Naive thymus-derived CD4-positive, alpha-beta T cell (primary cell): ENCODE results near the gene CACNA2D2. TPM values are rescaled to one million over a fixed set of nuclear protein-coding genes. Genes with fewer than 3 reads are reported as not detected.

Source experiments
- ATAC-seq: fragments of 150-1000 bp; cut with Tn5 transposase; 2 replicates; pipeline ENCODE4 v1.10.0; 2021; ENCODE audit warnings: mild to moderate bottlenecking, moderate library complexity
- CTCF ChIA-PET: fragments of 350-600 bp; sonication (Branson Sonifier 250); formaldehyde crosslinking; loops from one replicate; lab custom pipeline; 2021; ENCODE audit warnings: antibody characterized with exemption; lab: Charles Lee
- POLR2A ChIA-PET: fragments of 350-600 bp; sonication (Branson Sonifier 250); formaldehyde crosslinking; loops from one replicate; lab custom pipeline; 2021; ENCODE audit warnings: antibody characterized with exemption, inconsistent platforms; lab: Charles Lee
- DNase-seq, 9 donors: peaks; one replicate each; pipeline versions ENCODE4 v3.0.0 to v3.0.0-alpha.2; 2020 to 2022; ENCODE audit warnings: mixed read lengths in 1 of 9
- H3K27ac ChIP-seq: one replicate; pipeline ENCODE4 v1.7.0; 2013; ENCODE audit warnings: mild to moderate bottlenecking, low read depth, low read length, moderate library complexity
- H3K27me3 ChIP-seq, 2 donors: one replicate each; pipeline ENCODE4 v1.7.0; 2013; ENCODE audit warnings: low read length in 2 of 2, mild to moderate bottlenecking in 2 of 2, moderate library complexity in 2 of 2; ENCODE audit not compliant: control insufficient read depth in 2 of 2, insufficient read depth in 2 of 2
- H3K36me3 ChIP-seq, 3 experiments: 1 replicate in 2 of 3; 2 replicates in 1 of 3; pipeline ENCODE4 v1.7.0; 2013; ENCODE audit warnings: low read length in 3 of 3, mild to moderate bottlenecking in 3 of 3, moderate library complexity in 1 of 3; ENCODE audit not compliant: insufficient read depth in 3 of 3, control insufficient read depth in 2 of 3
- H3K4me1 ChIP-seq, 2 donors: one replicate each; pipeline ENCODE4 v1.7.0; 2013; ENCODE audit warnings: low read length in 2 of 2, mild to moderate bottlenecking in 2 of 2, moderate library complexity in 1 of 2; ENCODE audit not compliant: control insufficient read depth in 2 of 2, insufficient read depth in 2 of 2
- H3K4me3 ChIP-seq: 2 replicates; pipeline ENCODE4 v1.7.0; 2013; ENCODE audit warnings: mild to moderate bottlenecking, low read length
- H3K9me3 ChIP-seq, 3 experiments: 1 replicate in 2 of 3; 2 replicates in 1 of 3; pipeline ENCODE4 v1.7.0; 2013; ENCODE audit warnings: low read length in 3 of 3; ENCODE audit not compliant: control insufficient read depth in 2 of 3
- H3K27ac Mint-ChIP-seq, 9 donors: one replicate each; pipeline ENCODE4 v1.8.0; 2020 to 2022; ENCODE audit warnings: mixed read lengths in 9 of 9, mild to moderate bottlenecking in 8 of 9, moderate library complexity in 5 of 9, inconsistent platforms in 2 of 9
- H3K27me3 Mint-ChIP-seq, 5 donors: one replicate each; pipeline ENCODE4 v1.8.0; 2021 to 2022; ENCODE audit warnings: mixed read lengths in 5 of 5, mild to moderate bottlenecking in 1 of 5
- H3K36me3 Mint-ChIP-seq, 5 donors: one replicate each; pipeline ENCODE4 v1.8.0; 2020 to 2022; ENCODE audit warnings: mixed read lengths in 5 of 5, mild to moderate bottlenecking in 3 of 5, inconsistent platforms in 1 of 5
- H3K4me1 Mint-ChIP-seq, 7 donors: one replicate each; pipeline ENCODE4 v1.8.0; 2020 to 2022; ENCODE audit warnings: mixed read lengths in 7 of 7, mild to moderate bottlenecking in 3 of 7, inconsistent platforms in 1 of 7
- H3K4me3 Mint-ChIP-seq, 10 donors: one replicate each; pipeline ENCODE4 v1.8.0; 2020 to 2022; ENCODE audit warnings: mild to moderate bottlenecking in 10 of 10, mixed read lengths in 10 of 10, moderate library complexity in 6 of 10, inconsistent platforms in 2 of 10
- H3K9me3 Mint-ChIP-seq, 11 donors: one replicate each; pipeline ENCODE4 v1.8.0; 2020 to 2022; ENCODE audit warnings: mixed read lengths in 11 of 11, mild to moderate bottlenecking in 4 of 11, inconsistent platforms in 1 of 11, moderate library complexity in 1 of 11
- intact Hi-C, 2 donors: fragments of 100-400 bp; cut with micrococcal nuclease; formaldehyde crosslinking; loops; one replicate each; pipeline ENCODE4 v1.15.1; 2023
- polyA plus RNA-seq, 2 donors: library from polyadenylated mRNA; unstranded; fragments of 300-500 nt; fragmentation: Illumina TruSeq; gene quantifications; one replicate each; pipeline ENCODE4 v1.2.3, GENCODE V29; 2021
- total RNA-seq, 6 experiments: library from RNA in 5 of 6; stranded (reverse) in 5 of 6; gene quantifications; 1 replicate in 5 of 6; 2 replicates in 1 of 6; pipeline ENCODE4 v1.2.3 and lab custom pipeline; 2021 to 2026

Gene CACNA2D2
- total and polyA plus RNA-seq, 7 experiments from 2014 or later, result 0.32 to 6.2 (median 2.0) TPM

GRCh38 chr3:50483374-50483773 is 20.1 kb downstream of the CACNA2D2 start:
- H3K4me1 ChIP-seq, result peaks cover 9% of the 10 kb centered on the region in 2 donors
- CTCF ChIA-PET, result no interaction called here
- no peaks in the 10 kb centered on the region for H3K9me3 ChIP-seq
- no peak overlapping the region for H3K4me3 ChIP-seq
- Mint-ChIP-seq H3K36me3 (no peaks in the 10 kb centered on the region), H3K4me1 (peaks cover 0 to 29% (median 9%) of the 10 kb centered on the region in 7 donors), H3K4me3 (no peak overlapping the region), H3K9me3 (no peaks in the 10 kb centered on the region), H3K27ac (no peak overlapping the region), H3K27me3 (no peaks in the 10 kb centered on the region)
- H3K27me3 ChIP-seq, result no peaks in the 10 kb centered on the region
- no peaks in the 10 kb centered on the region for H3K36me3 ChIP-seq
- intact Hi-C loops, result no loop called here
- DNase-seq, result no peak
- POLR2A ChIA-PET, result no interaction called here
- H3K27ac ChIP-seq, result no peak overlapping the region
- ATAC-seq, result no peak

- DNase-seq (no peak), ATAC-seq (no peak)
- Mint-ChIP-seq H3K27ac (peak overlapping the region in 1 of 9 donors; percentile 69), H3K9me3 (no peaks in the 10 kb centered on the region), H3K4me3 (no peak overlapping the region), H3K36me3 (no peaks in the 10 kb centered on the region), H3K4me1 (peaks cover 0 to 29% (median 11%) of the 10 kb centered on the region in 7 donors), H3K27me3 (no peaks in the 10 kb centered on the region)
- ChIA-PET CTCF (no interaction called here), POLR2A (no interaction called here)
- intact Hi-C loops, result no loop called here
- Histone ChIP-seq H3K36me3 (no peaks in the 10 kb centered on the region), H3K27ac (no peak overlapping the region), H3K9me3 (no peaks in the 10 kb centered on the region), H3K4me1 (peaks cover 9% of the 10 kb centered on the region in 2 donors), H3K27me3 (no peaks in the 10 kb centered on the region), H3K4me3 (no peak overlapping the region)
Observed at GRCh38 chr3:50481992-50482391, 21.4 kb downstream of the CACNA2D2 start.

GRCh38 chr3:50480471-50480870 is 23.0 kb downstream of the CACNA2D2 start:
- H3K4me1 Mint-ChIP-seq, result peaks cover 0 to 29% (median 11%) of the 10 kb centered on the region in 7 donors
- no peaks in the 10 kb centered on the region for H3K9me3 ChIP-seq
- no peak overlapping the region for H3K4me3 ChIP-seq
- DNase-seq (no peak), ATAC-seq (no peak)
- no peaks in the 10 kb centered on the region for H3K36me3 ChIP-seq
- no peak overlapping the region for H3K27ac ChIP-seq
- intact Hi-C loops, result no loop called here
- ChIA-PET CTCF (no interaction called here), POLR2A (no interaction called here)
- H3K27ac Mint-ChIP-seq, result peak overlapping the region in 7 of 9 donors; percentile 38 to 76 (median 59)
- H3K27me3 Mint-ChIP-seq, result no peaks in the 10 kb centered on the region
- H3K4me1 ChIP-seq, result peaks cover 9% of the 10 kb centered on the region in 2 donors
- no peaks in the 10 kb centered on the region for H3K27me3 ChIP-seq
- H3K4me3 Mint-ChIP-seq, result peak overlapping the region in 3 of 10 donors; percentile 23 to 49 (median 41)
- no peaks in the 10 kb centered on the region for H3K9me3 Mint-ChIP-seq
- H3K36me3 Mint-ChIP-seq, result no peaks in the 10 kb centered on the region

- ChIA-PET CTCF (no interaction called here), POLR2A (no interaction called here)
- no peak overlapping the region for H3K4me3 ChIP-seq
- H3K27ac Mint-ChIP-seq, result peak overlapping the region in 6 of 9 donors; percentile 32 to 82 (median 66)
- no peak for DNase-seq
- peaks cover 0 to 29% (median 11%) of the 10 kb centered on the region in 7 donors for H3K4me1 Mint-ChIP-seq
- no peaks in the 10 kb centered on the region for H3K27me3 ChIP-seq
- peaks cover 9% of the 10 kb centered on the region in 2 donors for H3K4me1 ChIP-seq
- intact Hi-C loops, result no loop called here
- H3K4me3 Mint-ChIP-seq, result no peak overlapping the region
- H3K9me3 ChIP-seq, result no peaks in the 10 kb centered on the region
- H3K36me3 ChIP-seq, result no peaks in the 10 kb centered on the region
- H3K27me3 Mint-ChIP-seq, result no peaks in the 10 kb centered on the region
- H3K36me3 Mint-ChIP-seq, result no peaks in the 10 kb centered on the region
- no peak overlapping the region for H3K27ac ChIP-seq
- H3K9me3 Mint-ChIP-seq, result no peaks in the 10 kb centered on the region
- no peak for ATAC-seq
Observed at GRCh38 chr3:50479523-50479922, 23.9 kb downstream of the CACNA2D2 start.

GRCh38 chr3:50478671-50479260 is 24.7 kb downstream of the CACNA2D2 start:
- H3K27me3 ChIP-seq, result no peaks in the 10 kb centered on the region
- H3K27ac ChIP-seq, result no peak overlapping the region
- ATAC-seq (no peak), DNase-seq (no peak)
- peak overlapping the region in 8 of 9 donors; percentile 18 to 82 (median 46) for H3K27ac Mint-ChIP-seq
- H3K9me3 ChIP-seq, result no peaks in the 10 kb centered on the region
- no peaks in the 10 kb centered on the region for H3K27me3 Mint-ChIP-seq
- H3K9me3 Mint-ChIP-seq, result no peaks in the 10 kb centered on the region
- H3K36me3 Mint-ChIP-seq, result no peaks in the 10 kb centered on the region
- intact Hi-C loops, result no loop called here
- POLR2A ChIA-PET, result no interaction called here
- H3K4me1 ChIP-seq, result peaks cover 9 to 15% of the 10 kb centered on the region in 2 donors
- H3K4me3 Mint-ChIP-seq, result no peak overlapping the region
- CTCF ChIA-PET, result no interaction called here
- no peaks in the 10 kb centered on the region for H3K36me3 ChIP-seq
- no peak overlapping the region for H3K4me3 ChIP-seq
- peaks cover 0 to 29% (median 11%) of the 10 kb centered on the region in 7 donors for H3K4me1 Mint-ChIP-seq

GRCh38 chr3:50478051-50478450 is 25.4 kb downstream of the CACNA2D2 start:
- no peak overlapping the region for H3K27ac Mint-ChIP-seq
- no peak overlapping the region for H3K4me3 Mint-ChIP-seq
- ATAC-seq, result no peak
- intact Hi-C loops, result no loop called here
- peaks cover 0 to 26% (median 12%) of the 10 kb centered on the region in 7 donors for H3K4me1 Mint-ChIP-seq
- no peaks in the 10 kb centered on the region for H3K36me3 ChIP-seq
- no peaks in the 10 kb centered on the region for H3K9me3 ChIP-seq
- no peaks in the 10 kb centered on the region for H3K9me3 Mint-ChIP-seq
- H3K36me3 Mint-ChIP-seq, result no peaks in the 10 kb centered on the region
- no peak for DNase-seq
- peaks cover 9 to 22% of the 10 kb centered on the region in 2 donors for H3K4me1 ChIP-seq
- H3K27me3 Mint-ChIP-seq, result no peaks in the 10 kb centered on the region
- H3K4me3 ChIP-seq, result no peak overlapping the region
- ChIA-PET POLR2A (no interaction called here), CTCF (no interaction called here)
- no peaks in the 10 kb centered on the region for H3K27me3 ChIP-seq
- no peak overlapping the region for H3K27ac ChIP-seq

- peaks cover 0 to 22% of the 10 kb centered on the region in 2 donors for H3K4me1 ChIP-seq
- Mint-ChIP-seq H3K27ac (no peak overlapping the region), H3K4me1 (peaks cover 0 to 13% (median 4%) of the 10 kb centered on the region in 7 donors), H3K9me3 (no peaks in the 10 kb centered on the region), H3K36me3 (no peaks in the 10 kb centered on the region), H3K27me3 (no peaks in the 10 kb centered on the region), H3K4me3 (no peak overlapping the region)
- ATAC-seq, result no peak
- no peaks in the 10 kb centered on the region for H3K36me3 ChIP-seq
- POLR2A ChIA-PET, result no interaction called here
- CTCF ChIA-PET, result interaction anchor here (0.6 kb wide), 1 partner anchor 276 kb away, joined by 4 read pairs; no protein-coding TSS in a partner anchor
- no peak overlapping the region for H3K27ac ChIP-seq
- no peak overlapping the region for H3K4me3 ChIP-seq
- intact Hi-C loops, result no loop called here
- no peaks in the 10 kb centered on the region for H3K27me3 ChIP-seq
- no peaks in the 10 kb centered on the region for H3K9me3 ChIP-seq
- DNase-seq, result no peak
Observed at GRCh38 chr3:50475348-50475747, 28.1 kb downstream of the CACNA2D2 start.
